ENCODE results near the gene CRIM1. TPM values are rescaled to one million over a fixed set of nuclear protein-coding genes. Genes with fewer than 3 reads are reported as not detected.

CRIM1 gene
- total and polyA plus RNA-seq, 4 donors, result 24.3 to 119 (median 58.4) TPM

DNA sequence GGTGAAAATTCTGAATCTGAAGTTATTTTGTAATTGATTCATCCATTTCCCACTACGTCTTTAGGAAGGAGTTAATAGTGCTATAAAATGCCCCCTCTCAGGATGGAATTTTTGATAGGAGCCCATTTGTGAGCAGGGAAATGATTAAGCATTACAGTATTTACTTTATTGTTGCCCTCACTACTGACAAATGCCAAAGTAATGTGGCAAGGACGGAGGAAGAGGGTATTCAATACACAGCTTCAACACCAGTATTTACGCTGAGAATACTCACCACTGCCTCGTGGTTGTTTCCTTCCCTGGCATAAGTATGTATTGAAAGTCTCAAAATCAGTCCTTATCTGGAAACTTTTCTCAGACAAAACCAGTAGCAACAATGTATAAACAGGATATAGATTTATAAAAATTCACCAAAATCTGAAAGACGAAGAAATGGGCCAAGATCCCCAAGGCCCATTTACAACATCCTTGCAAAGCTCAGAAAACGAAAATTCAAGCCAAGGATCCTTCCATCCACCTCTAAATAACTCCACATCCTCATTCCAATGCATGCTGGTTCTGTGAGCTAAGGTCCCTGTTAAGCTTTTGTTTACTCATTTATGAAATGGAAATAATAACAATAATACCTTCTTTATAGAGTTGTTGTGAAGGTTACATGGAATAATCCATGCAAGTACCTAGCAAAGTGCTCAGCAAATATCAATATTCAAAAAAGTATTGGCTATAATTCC lies 213.1 kb downstream of the CRIM1 start:
- ATAC-seq (ENCODE audit: insufficient read depth, low FRiP score), result no peak
- Histone ChIP-seq H3K9ac (ENCODE audit: insufficient read depth in 1 of 2, low read length in 2 of 2) (no peak overlapping the region), H3K4me3 (no peak overlapping the region), H3K9me3 (ENCODE audit: control insufficient read depth in 4 of 4, insufficient read depth in 3 of 4, low read length in 3 of 4) (no peaks in the 10 kb centered on the region), H3K4me1 (ENCODE audit: control insufficient read depth in 5 of 5, insufficient read depth in 5 of 5, low read length in 5 of 5) (peaks cover 0 to 5% (median 0%) of the 10 kb centered on the region in 5 donors), H3K27me3 (ENCODE audit: control insufficient read depth in 3 of 3, insufficient read depth in 3 of 3, low read length in 2 of 3) (no peaks in the 10 kb centered on the region), H3K36me3 (ENCODE audit: control insufficient read depth in 4 of 4, insufficient read depth in 4 of 4, low read length in 4 of 4) (peaks cover 3 to 13% (median 7%) of the 10 kb centered on the region in 4 donors), H3K27ac (ENCODE audit: low read depth in 1 of 2, low read length in 1 of 2) (no peak overlapping the region)
- 58 to 77% methylated on average over 6 of the region's 6 CpGs for WGBS, 2 donors
- DNase-seq, result no peak
- TF ChIP-seq, protein P1, sequence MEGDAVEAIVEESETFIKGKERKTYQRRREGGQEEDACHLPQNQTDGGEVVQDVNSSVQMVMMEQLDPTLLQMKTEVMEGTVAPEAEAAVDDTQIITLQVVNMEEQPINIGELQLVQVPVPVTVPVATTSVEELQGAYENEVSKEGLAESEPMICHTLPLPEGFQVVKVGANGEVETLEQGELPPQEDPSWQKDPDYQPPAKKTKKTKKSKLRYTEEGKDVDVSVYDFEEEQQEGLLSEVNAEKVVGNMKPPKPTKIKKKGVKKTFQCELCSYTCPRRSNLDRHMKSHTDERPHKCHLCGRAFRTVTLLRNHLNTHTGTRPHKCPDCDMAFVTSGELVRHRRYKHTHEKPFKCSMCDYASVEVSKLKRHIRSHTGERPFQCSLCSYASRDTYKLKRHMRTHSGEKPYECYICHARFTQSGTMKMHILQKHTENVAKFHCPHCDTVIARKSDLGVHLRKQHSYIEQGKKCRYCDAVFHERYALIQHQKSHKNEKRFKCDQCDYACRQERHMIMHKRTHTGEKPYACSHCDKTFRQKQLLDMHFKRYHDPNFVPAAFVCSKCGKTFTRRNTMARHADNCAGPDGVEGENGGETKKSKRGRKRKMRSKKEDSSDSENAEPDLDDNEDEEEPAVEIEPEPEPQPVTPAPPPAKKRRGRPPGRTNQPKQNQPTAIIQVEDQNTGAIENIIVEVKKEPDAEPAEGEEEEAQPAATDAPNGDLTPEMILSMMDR (IDR thresholded peaks at IDR 0.05; ENCODE audit: control extremely low read depth, extremely low read depth), result no peak

DNA sequence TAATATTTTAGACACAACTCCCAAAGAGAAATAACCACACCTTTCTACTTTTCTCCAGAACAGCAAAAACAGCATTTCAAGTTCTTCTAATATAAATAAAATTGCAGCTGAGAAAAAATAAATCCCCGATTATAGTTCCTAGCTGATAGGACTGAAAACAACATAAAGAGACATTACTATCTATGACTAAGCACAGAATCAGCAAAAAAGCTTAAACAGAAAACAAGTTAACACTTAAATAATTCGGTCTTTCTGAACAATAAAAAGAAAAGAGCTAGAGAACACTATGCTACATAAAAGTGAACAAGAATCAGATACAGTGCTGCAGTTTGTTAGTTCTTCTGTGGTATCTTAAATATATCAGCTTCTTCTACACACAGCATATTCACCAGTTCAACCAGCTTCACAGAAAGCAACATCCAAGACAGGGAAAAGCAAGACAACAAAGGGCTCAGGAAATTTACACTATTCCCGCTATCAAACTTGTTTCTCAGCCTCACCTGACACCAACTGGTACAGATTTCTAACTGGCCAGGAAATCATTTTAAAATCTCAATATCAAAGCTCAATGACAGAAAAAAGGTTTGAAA lies 213.8 kb downstream of the CRIM1 start:
- 82 to 94% methylated on average over 3 of the region's 3 CpGs for WGBS, 2 donors
- Histone ChIP-seq H3K9ac (ENCODE audit: insufficient read depth in 1 of 2, low read length in 2 of 2) (no peak overlapping the region), H3K27ac (ENCODE audit: low read depth in 1 of 2, low read length in 1 of 2) (no peak overlapping the region), H3K36me3 (ENCODE audit: control insufficient read depth in 4 of 4, insufficient read depth in 4 of 4, low read length in 4 of 4) (peaks cover 3 to 13% (median 7%) of the 10 kb centered on the region in 4 donors), H3K4me3 (no peak overlapping the region), H3K27me3 (ENCODE audit: control insufficient read depth in 3 of 3, insufficient read depth in 3 of 3, low read length in 2 of 3) (no peaks in the 10 kb centered on the region), H3K4me1 (ENCODE audit: control insufficient read depth in 5 of 5, insufficient read depth in 5 of 5, low read length in 5 of 5) (peaks cover 0 to 5% (median 0%) of the 10 kb centered on the region in 5 donors), H3K9me3 (ENCODE audit: control insufficient read depth in 4 of 4, insufficient read depth in 3 of 4, low read length in 3 of 4) (no peaks in the 10 kb centered on the region)
- TF ChIP-seq, protein P1 (IDR thresholded peaks at IDR 0.05; ENCODE audit: control extremely low read depth, extremely low read depth), result no peak
- peak; percentile 13 for ATAC-seq (ENCODE audit: insufficient read depth, low FRiP score)
- DNase-seq, result no peak

DNA sequence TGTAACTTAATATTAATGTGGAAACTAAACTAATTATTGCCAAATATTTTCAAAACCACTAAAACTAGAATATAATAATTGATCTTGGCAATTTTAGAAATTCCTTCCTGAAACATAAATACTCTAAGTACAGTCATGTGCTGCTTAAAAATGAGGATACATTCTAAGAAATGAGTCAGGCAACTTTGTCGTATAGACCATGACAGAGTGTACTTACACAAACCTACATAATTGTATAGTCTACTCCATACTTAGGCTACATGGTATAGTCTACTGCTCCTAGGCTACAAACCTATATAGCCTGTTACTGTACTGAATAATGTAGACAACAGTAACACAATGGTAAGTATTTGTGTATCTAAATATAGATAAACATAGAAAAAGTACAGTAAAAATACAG lies 214.8 kb downstream of the CRIM1 start:
- Histone ChIP-seq H3K4me3 (no peak overlapping the region), H3K9ac (ENCODE audit: insufficient read depth in 1 of 2, low read length in 2 of 2) (no peak overlapping the region), H3K27me3 (ENCODE audit: control insufficient read depth in 3 of 3, insufficient read depth in 3 of 3, low read length in 2 of 3) (no peaks in the 10 kb centered on the region), H3K9me3 (ENCODE audit: control insufficient read depth in 4 of 4, insufficient read depth in 3 of 4, low read length in 3 of 4) (no peaks in the 10 kb centered on the region), H3K4me1 (ENCODE audit: control insufficient read depth in 5 of 5, insufficient read depth in 5 of 5, low read length in 5 of 5) (peaks cover 0 to 5% (median 0%) of the 10 kb centered on the region in 5 donors), H3K36me3 (ENCODE audit: control insufficient read depth in 4 of 4, insufficient read depth in 4 of 4, low read length in 4 of 4) (peaks cover 3 to 13% (median 9%) of the 10 kb centered on the region in 4 donors), H3K27ac (ENCODE audit: low read depth in 1 of 2, low read length in 1 of 2) (no peak overlapping the region)
- TF ChIP-seq, protein P1 (IDR thresholded peaks at IDR 0.05; ENCODE audit: control extremely low read depth, extremely low read depth), result no peak
- DNase-seq, result no peak
- no peak for ATAC-seq (ENCODE audit: insufficient read depth, low FRiP score)
- WGBS, 2 donors, result 90 to 93% methylated on average over 1 of the region's 1 CpG

Measured in lung (tissue), 12 donors.